Activated T-helper 17 cell treated with anti-CD3 and anti-CD28 coated beads, Interleukin-2, amount 50 U/mL, for 72 hours (primary cell): ENCODE measurements around the gene FLACC1. TPM values are rescaled to one million over a fixed set of nuclear protein-coding genes. Genes with fewer than 3 reads are reported as not detected.

Experiments
- ATAC-seq: fragments of 150-1000 bp; cut with Tn5 transposase; replicated peaks from 2 replicates; pipeline ENCODE4 v1.10.0; 2021; ENCODE audit warnings: mild to moderate bottlenecking, moderate library complexity
- H3K27ac Mint-ChIP-seq: one replicate; pipeline ENCODE4 v1.8.0; 2022; ENCODE audit warnings: mixed read lengths
- H3K27me3 Mint-ChIP-seq: one replicate; pipeline ENCODE4 v1.8.0; 2022; ENCODE audit warnings: mixed read lengths
- H3K36me3 Mint-ChIP-seq: one replicate; pipeline ENCODE4 v1.8.0; 2022; ENCODE audit warnings: low read depth, mild to moderate bottlenecking, mixed read lengths
- H3K4me1 Mint-ChIP-seq: one replicate; pipeline ENCODE4 v1.8.0; 2022; ENCODE audit warnings: mixed read lengths
- H3K4me3 Mint-ChIP-seq: one replicate; pipeline ENCODE4 v1.8.0; 2022; ENCODE audit warnings: mild to moderate bottlenecking, mixed read lengths
- H3K9me3 Mint-ChIP-seq: one replicate; pipeline ENCODE4 v1.8.0; 2022; ENCODE audit warnings: mixed read lengths
- total RNA-seq, 2 donors: library from RNA; stranded (reverse); gene quantifications; one replicate each; pipeline ENCODE4 v1.2.3, GENCODE V29; 2022

Gene FLACC1
- total RNA-seq, 2 donors from 2014 or later: 1.1 to 2.1 TPM

DNA sequence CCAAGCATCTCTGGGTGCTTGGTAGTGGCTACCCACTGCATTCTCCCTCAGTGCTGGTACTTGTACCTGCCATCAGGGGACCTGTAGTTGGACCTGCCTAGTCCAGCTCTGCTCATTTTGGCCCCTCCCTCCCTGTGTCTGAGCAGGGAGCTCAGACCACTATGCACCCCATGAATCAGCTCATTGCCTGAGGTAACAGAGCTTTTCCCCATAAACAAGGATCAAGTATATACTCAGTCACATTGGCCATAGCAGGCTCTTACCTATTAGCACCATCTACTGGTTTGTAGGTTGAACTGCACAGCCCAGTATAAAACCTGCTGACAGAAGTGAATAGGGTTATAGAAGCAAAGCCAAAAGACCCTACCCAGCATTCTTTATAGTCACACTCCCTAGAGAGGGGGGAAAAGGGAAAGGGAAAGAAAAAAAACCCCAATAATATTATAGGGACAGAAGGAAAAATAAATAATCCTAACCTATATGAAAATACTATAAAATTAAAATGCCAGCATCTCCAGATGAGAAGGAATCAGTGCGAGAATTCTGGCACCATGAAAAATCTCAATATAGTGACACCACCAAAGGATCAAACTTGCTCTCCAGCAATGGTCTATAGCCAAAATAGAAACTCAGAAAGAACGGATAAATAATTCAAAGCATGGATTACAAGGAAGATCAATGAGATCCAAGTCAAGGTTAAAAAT is 6.9 kb upstream of the FLACC1 start:
- H3K27me3 Mint-ChIP-seq: no peaks in the 10 kb centered on the region
- no peak overlapping the region for H3K27ac Mint-ChIP-seq
- peaks cover 4% of the 10 kb centered on the region for H3K9me3 Mint-ChIP-seq
- ATAC-seq: peak; percentile 92
- no peak overlapping the region for H3K4me3 Mint-ChIP-seq
- H3K36me3 Mint-ChIP-seq: peaks cover 32% of the 10 kb centered on the region
- H3K4me1 Mint-ChIP-seq: peaks cover 3% of the 10 kb centered on the region

DNA sequence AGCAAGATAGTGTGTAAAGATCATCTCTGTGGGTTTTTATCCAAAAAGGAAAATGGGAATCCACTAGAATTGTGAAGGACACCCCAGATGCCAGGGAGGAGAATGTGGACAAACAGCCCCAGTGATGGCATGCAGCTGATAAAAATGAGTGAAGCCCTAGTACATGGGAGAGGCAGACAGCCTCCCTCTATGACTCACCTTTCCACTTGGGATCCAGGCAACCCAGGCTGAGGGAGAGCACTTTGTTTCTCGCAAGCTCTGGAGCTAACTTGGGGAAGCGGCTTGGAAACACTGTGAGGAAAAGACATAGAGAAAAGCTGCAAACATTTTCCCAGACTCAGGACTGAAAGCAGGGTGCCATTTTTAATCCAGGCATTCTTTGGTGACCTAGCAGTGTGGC is 5.3 kb upstream of the FLACC1 start:
- H3K9me3 Mint-ChIP-seq: peaks cover 4% of the 10 kb centered on the region
- peaks cover 20% of the 10 kb centered on the region for H3K36me3 Mint-ChIP-seq
- peaks cover 7% of the 10 kb centered on the region for H3K4me1 Mint-ChIP-seq
- no peak overlapping the region for H3K4me3 Mint-ChIP-seq
- H3K27me3 Mint-ChIP-seq: no peaks in the 10 kb centered on the region
- ATAC-seq: no peak
- H3K27ac Mint-ChIP-seq: no peak overlapping the region

DNA sequence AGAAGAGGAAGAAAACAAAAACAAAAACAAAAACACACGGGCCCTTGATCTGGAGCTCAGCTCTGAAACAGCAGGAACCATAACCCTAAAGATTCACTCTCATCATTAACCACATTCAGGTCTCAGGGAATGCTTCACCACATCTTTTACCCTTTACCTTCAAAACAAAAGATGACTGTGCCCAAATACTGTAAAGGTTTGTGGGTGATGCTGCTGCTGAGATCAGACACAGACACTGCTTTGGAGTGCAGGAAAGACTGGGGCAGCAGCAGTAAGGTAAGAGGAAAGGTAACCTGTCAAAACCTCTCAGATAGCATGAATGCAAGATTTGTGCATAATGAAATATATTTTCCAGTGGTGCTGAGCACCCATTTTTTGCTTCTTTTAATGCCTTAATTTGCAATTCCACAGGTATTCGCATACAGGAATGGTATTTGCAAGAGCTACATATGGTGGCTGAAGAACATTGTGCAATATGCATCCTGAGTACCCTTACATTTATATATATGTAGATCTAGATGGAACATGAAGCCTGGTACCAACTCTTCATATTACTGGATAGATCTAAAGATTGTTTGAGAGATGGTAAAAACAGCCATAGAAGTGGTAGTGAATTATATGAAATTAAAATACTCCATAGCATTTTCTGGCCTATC is 4.1 kb upstream of the FLACC1 start:
- peak overlapping the region; percentile 35 for H3K27ac Mint-ChIP-seq
- H3K4me1 Mint-ChIP-seq: peaks cover 7% of the 10 kb centered on the region
- H3K27me3 Mint-ChIP-seq: no peaks in the 10 kb centered on the region
- no peak for ATAC-seq
- peaks cover 13% of the 10 kb centered on the region for H3K36me3 Mint-ChIP-seq
- no peak overlapping the region for H3K4me3 Mint-ChIP-seq
- no peaks in the 10 kb centered on the region for H3K9me3 Mint-ChIP-seq

DNA sequence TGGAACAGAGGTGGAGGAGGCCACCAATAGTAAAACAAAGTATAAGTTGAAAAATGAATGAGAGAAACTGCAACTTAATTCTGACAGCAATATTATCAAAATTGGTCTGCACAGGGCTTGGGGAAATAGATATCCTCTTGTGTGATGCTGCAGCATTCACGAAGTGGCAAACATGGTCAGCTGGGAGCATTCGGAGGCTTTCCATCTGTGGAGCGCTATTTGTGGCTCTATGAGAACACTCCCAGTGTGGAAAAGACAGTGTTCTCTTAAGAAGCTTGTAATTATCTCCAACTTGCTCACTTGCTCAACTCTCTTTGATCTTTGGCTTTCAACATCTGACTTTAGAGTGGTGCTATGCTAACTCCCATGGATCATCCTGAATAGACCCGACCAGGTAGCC is 3.1 kb upstream of the FLACC1 start:
- no peak for ATAC-seq
- no peaks in the 10 kb centered on the region for H3K27me3 Mint-ChIP-seq
- H3K4me1 Mint-ChIP-seq: peaks cover 7% of the 10 kb centered on the region
- H3K4me3 Mint-ChIP-seq: no peak overlapping the region
- peaks cover 13% of the 10 kb centered on the region for H3K36me3 Mint-ChIP-seq
- peak overlapping the region; percentile 35 for H3K27ac Mint-ChIP-seq
- no peaks in the 10 kb centered on the region for H3K9me3 Mint-ChIP-seq

DNA sequence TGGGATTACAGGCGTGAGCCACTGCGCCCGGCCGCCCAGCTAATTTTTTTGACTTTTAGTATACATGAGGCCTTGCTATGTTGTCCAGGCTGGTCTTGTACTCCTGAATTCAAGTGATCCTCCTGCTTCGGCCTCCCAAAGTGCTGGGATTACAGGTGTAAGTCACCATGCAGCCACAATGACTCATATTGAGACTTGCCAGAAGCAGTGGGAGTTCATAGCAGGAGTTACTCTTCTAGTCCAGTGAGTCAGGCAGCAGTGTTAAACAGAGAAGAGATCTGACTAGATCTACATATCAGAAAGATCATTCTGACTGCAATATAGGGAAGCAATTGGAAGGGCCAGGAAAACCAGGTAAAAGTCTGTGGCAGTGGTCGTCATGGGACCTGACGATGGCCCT is 1.5 kb upstream of the FLACC1 start:
- peak overlapping the region; percentile 16 for H3K27ac Mint-ChIP-seq

DNA sequence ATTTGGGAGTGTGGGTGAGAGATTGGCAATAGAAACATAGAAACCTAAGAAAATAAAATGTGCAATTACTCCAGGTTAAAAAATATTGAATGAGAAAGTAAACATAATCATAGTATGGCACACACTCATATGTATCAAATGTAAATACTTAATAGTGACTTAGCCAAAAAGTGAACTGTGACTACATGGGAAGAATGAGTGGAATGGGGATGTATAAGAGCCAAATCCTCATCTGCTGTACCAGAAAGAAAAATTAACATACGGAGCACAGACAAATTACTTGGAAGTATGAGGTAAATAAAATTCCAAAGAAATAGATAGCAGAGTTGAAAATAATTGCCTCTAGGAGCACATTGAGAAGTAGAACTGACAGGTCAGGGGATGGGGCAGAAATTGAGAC is 4.0 kb downstream of the FLACC1 start:
- Mint-ChIP-seq H3K27ac (no peak overlapping the region), H3K27me3 (no peaks in the 10 kb centered on the region), H3K9me3 (no peaks in the 10 kb centered on the region), H3K4me1 (no peaks in the 10 kb centered on the region), H3K4me3 (no peak overlapping the region), H3K36me3 (peaks cover 13% of the 10 kb centered on the region)
- ATAC-seq: no peak

More for the DNA sequence above, 1.5 kb upstream of the FLACC1 start:
- Mint-ChIP-seq H3K4me1 (peaks cover 7% of the 10 kb centered on the region), H3K36me3 (peaks cover 13% of the 10 kb centered on the region), H3K4me3 (no peak overlapping the region), H3K9me3 (no peaks in the 10 kb centered on the region), H3K27me3 (no peaks in the 10 kb centered on the region)
- ATAC-seq: peak; percentile 97

DNA sequence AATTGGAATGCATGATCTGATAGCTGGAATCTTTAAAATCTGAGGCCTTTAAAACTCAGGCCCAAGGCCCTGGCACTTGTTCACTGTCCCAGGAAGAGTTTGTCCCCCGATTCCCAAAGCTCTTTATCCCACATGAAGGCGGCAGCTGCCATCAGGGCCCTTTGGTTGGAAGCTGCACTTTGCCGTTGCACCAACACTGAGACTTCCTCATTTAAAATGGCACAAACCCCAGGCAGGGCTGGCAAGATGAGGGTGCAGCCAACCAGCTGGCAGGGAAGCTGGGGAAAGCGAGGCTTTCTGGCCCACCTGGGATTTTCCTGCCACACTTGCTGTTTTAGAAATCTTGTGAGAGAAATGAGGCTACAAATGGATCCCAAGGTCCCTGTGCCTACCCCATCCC is 6.3 kb downstream of the FLACC1 start:
- H3K27ac Mint-ChIP-seq: no peak overlapping the region
- H3K27me3 Mint-ChIP-seq: no peaks in the 10 kb centered on the region
- no peaks in the 10 kb centered on the region for H3K4me1 Mint-ChIP-seq
- H3K9me3 Mint-ChIP-seq: no peaks in the 10 kb centered on the region
- peaks cover 13% of the 10 kb centered on the region for H3K36me3 Mint-ChIP-seq
- no peak overlapping the region for H3K4me3 Mint-ChIP-seq
- no peak for ATAC-seq

DNA sequence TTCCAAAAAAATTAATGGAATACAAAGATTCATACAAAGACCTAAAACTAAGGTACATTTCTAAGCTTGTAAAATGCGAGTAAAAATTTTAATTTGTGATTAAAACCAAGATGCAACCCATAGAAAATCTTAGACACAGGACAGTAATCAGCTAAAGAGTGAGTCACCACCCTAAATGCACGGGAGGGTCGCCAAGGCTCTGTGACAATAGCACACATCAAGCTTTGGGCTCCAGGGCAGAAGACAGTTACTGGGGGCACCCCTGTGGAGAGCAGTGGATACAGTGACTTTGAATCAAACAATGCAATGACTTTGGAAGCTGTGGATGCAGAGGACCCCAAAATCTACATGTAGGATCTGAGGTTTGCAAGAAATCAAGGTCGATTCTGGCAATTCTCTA is 7.5 kb downstream of the FLACC1 start:
- no peaks in the 10 kb centered on the region for H3K27me3 Mint-ChIP-seq
- H3K9me3 Mint-ChIP-seq: no peaks in the 10 kb centered on the region
- H3K27ac Mint-ChIP-seq: peak overlapping the region; percentile 23
- no peak overlapping the region for H3K4me3 Mint-ChIP-seq
- H3K36me3 Mint-ChIP-seq: peaks cover 17% of the 10 kb centered on the region
- no peaks in the 10 kb centered on the region for H3K4me1 Mint-ChIP-seq
- ATAC-seq: no peak

DNA sequence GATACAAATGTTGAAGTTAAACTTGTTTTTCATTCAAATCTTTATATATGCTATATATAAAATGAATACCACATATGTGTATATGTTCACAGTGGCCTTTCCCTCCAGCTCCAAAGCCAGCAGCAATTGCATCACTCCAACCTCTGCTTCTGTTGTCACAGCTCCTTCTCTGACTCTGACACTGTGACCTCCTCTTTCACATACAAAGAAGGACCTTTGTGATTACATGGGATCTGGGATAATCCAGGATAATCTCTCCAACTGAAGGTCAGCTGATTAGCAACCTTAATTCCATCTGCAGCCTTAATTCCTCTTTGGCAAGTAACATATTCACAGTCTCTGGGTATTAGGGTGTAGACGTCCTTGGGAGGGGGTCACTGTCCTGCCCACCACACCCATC is 8.4 kb downstream of the FLACC1 start:
- Mint-ChIP-seq H3K27ac (no peak overlapping the region), H3K4me3 (no peak overlapping the region), H3K27me3 (no peaks in the 10 kb centered on the region), H3K4me1 (no peaks in the 10 kb centered on the region), H3K9me3 (no peaks in the 10 kb centered on the region), H3K36me3 (peaks cover 17% of the 10 kb centered on the region)
- ATAC-seq: no peak

DNA sequence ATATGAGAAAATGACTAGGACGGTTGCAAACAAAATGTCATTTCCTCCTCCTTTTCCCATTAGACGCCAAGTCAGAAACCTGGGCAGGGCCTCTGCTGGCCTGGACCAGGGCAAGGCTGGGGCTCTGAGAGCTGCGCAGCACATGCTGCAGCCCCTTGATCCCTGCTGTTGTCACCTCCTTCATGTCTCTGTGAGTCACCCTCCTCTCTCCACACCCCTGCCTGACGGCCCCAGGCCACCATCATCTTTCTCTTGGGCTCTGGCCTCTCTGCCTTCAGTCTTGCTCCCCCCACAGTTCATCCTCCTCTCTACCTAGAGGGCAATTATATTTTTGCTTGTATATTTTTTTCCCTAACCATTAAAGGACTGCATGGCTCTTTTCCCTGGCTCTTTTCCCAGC is 10.0 kb downstream of the FLACC1 start:
- Mint-ChIP-seq H3K27ac (no peak overlapping the region), H3K4me3 (no peak overlapping the region), H3K27me3 (no peaks in the 10 kb centered on the region), H3K36me3 (peaks cover 26% of the 10 kb centered on the region), H3K9me3 (no peaks in the 10 kb centered on the region), H3K4me1 (peaks cover 4% of the 10 kb centered on the region)
- ATAC-seq: no peak

DNA sequence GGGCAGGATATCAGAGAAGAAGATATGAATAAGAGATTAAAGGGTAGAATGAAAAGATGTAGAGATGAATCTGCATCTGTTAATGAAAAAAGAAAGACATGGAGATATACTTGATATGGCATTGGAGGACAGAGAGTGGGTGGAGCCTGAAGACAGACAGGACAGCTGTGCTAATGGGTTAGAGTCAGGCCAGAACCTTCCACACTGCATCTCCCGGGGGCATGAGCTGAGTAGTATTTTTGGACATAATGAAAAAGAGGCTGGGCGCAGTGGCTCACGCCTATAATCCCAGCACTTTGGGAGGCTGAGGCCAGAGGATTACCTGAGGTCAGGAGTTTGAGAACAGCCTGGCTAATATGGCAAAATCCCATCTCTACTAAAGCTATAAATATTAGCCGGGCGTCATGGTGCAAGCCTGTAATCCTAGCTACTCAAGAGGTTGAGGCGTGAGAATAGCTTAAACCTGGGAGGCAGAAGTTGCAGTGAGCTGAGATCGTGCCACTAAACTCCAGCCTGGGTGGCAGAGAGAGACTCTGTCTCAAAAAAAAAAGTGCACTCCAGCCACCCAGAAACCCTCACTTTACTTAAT is 11.4 kb downstream of the FLACC1 start:
- Mint-ChIP-seq H3K36me3 (peaks cover 26% of the 10 kb centered on the region), H3K9me3 (no peaks in the 10 kb centered on the region), H3K4me3 (no peak overlapping the region), H3K27me3 (no peaks in the 10 kb centered on the region), H3K4me1 (peaks cover 4% of the 10 kb centered on the region), H3K27ac (no peak overlapping the region)
- no peak for ATAC-seq

DNA sequence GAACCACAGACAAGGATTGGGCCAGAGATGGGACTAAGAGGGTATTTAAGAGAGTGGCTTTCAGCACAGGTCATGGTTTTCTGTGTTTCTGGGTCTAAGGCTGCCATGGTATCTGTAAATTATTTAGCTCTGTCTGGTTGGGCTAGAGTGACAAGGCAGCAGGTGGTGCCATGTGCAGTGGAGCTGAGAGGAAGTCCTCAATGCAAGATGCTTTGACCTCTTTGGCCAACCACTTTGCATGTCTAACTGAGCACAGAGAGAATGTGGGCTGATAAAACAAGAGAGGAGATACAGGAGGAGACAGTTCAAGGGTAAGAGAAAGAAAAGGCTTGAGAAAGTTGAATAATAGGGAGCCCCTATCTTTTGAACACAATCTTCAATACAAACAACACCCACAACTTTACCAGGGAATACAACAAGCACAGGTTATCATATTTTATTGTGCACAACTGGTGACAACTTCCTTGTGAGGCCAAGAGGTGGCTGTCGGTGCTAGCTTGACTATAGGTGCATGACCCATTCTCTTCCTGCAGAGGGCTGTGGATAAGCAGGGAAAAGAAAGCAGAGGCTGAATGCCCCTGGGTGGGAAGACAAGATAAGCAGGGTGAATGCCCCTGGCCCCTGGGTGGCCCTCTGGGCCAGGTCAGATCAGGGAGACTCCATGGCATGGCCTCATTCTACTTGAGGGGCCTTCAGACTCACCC is 12.3 kb downstream of the FLACC1 start:
- no peaks in the 10 kb centered on the region for H3K27me3 Mint-ChIP-seq
- no peak overlapping the region for H3K27ac Mint-ChIP-seq
- no peak overlapping the region for H3K4me3 Mint-ChIP-seq
- H3K36me3 Mint-ChIP-seq: peaks cover 21% of the 10 kb centered on the region
- peaks cover 4% of the 10 kb centered on the region for H3K4me1 Mint-ChIP-seq
- H3K9me3 Mint-ChIP-seq: peaks cover 4% of the 10 kb centered on the region
- no peak for ATAC-seq

DNA sequence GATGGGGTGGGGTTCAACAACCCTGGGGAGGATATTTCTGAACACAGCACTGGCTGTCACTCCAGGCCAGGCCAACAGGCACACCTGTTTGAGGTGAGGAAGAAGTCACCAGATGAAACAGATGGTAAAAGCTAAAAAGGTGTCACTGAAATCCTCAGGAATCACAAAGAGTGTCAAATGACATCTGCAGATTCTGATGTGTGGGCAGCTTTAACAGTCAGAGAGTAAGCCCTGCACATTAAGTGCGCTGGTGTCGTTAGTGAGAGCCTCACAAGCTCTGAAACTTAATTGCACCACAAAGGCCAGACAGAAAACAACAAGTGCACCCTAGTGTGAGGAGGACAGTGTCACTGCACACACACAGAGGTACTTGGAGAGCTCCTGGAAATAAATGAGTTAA is 13.6 kb downstream of the FLACC1 start:
- Mint-ChIP-seq H3K27me3 (no peaks in the 10 kb centered on the region), H3K27ac (no peak overlapping the region), H3K9me3 (peaks cover 4% of the 10 kb centered on the region), H3K36me3 (peaks cover 16% of the 10 kb centered on the region), H3K4me1 (peaks cover 4% of the 10 kb centered on the region), H3K4me3 (no peak overlapping the region)
- ATAC-seq: no peak

DNA sequence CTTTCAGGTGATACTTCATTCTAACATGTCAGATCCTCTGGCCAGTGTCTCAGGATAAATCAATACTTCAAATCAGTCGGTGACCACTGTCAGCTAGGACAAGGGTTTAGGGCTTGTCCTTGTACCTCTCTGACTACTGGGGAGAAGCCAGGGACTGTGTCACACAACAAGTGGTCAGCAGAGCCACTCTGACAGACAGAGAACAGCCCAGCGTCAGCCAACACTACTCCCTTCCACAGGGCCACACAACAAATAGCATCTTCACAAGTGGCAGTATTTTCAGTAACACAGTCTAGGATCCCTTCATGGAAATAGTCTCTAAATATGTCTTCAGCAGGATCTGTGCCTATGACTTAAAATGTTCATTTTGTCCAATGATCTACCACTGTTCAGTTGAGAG is 14.2 kb downstream of the FLACC1 start:
- Mint-ChIP-seq H3K27ac (no peak overlapping the region), H3K27me3 (no peaks in the 10 kb centered on the region), H3K9me3 (peaks cover 4% of the 10 kb centered on the region), H3K4me1 (peaks cover 4% of the 10 kb centered on the region), H3K4me3 (no peak overlapping the region), H3K36me3 (peaks cover 16% of the 10 kb centered on the region)
- no peak for ATAC-seq

DNA sequence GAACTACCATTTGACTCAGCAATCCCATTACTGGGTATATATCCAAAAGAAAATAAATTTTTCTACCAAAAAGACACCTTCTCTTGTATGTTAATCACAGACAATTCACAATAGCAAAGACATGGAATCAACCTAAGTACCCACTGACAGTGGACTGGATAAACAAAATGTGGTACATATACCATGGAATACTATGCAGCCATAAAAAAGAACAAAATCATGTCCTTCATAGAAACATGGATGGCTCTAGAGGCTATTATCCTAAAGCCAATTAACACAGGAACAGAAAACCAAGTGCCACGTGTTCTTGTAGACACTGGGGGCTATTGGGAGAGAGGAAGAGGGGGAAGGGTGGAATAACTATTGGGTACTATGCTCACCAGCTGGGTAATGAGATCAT is 27.7 kb downstream of the FLACC1 start:
- peaks cover 13% of the 10 kb centered on the region for H3K9me3 Mint-ChIP-seq
- H3K27me3 Mint-ChIP-seq: no peaks in the 10 kb centered on the region
- H3K4me1 Mint-ChIP-seq: peaks cover 4% of the 10 kb centered on the region
- H3K36me3 Mint-ChIP-seq: no peaks in the 10 kb centered on the region
- no peak for ATAC-seq
- H3K27ac Mint-ChIP-seq: no peak overlapping the region
- H3K4me3 Mint-ChIP-seq: no peak overlapping the region
